Lower leg skin (tissue), 3 donors: ENCODE results near the gene CEP290.

Source experiments
- CTCF ChIP-seq, 3 donors: fragments of 450-650 bp; IDR thresholded peaks; one replicate each; pipeline ENCODE4 v1.5.1; 2016; ENCODE audit warnings: antibody characterized with exemption in 3 of 3, mild to moderate bottlenecking in 3 of 3, moderate library complexity in 2 of 3
- POLR2A ChIP-seq, 2 donors: fragments of 450-650 bp; IDR thresholded peaks; one replicate each; pipeline ENCODE4 v1.6.1; 2016 to 2017; ENCODE audit warnings: antibody characterized with exemption in 2 of 2, mild to moderate bottlenecking in 1 of 2, moderate library complexity in 1 of 2

GRCh38 chr12:88062474-88062873 lies 79.4 kb downstream of the CEP290 start:
- TF ChIP-seq CTCF (IDR thresholded peaks at IDR 0.05) (no peak), POLR2A (IDR thresholded peaks at IDR 0.05) (no peak)
